ENCODE results near the gene CRAT.

- TF ChIP-seq CTCF (IDR thresholded peaks at IDR 0.05), result no peak
- TF ChIP-seq POLR2A (IDR thresholded peaks at IDR 0.05), result no peak
Observed at GRCh38 chr9:129053020-129053419, 57.6 kb downstream of the CRAT start.

Data from heart left ventricle (tissue), 13 donors.